Measurements from ENCODE around the gene CELF4.

The CELF4 gene

DNA sequence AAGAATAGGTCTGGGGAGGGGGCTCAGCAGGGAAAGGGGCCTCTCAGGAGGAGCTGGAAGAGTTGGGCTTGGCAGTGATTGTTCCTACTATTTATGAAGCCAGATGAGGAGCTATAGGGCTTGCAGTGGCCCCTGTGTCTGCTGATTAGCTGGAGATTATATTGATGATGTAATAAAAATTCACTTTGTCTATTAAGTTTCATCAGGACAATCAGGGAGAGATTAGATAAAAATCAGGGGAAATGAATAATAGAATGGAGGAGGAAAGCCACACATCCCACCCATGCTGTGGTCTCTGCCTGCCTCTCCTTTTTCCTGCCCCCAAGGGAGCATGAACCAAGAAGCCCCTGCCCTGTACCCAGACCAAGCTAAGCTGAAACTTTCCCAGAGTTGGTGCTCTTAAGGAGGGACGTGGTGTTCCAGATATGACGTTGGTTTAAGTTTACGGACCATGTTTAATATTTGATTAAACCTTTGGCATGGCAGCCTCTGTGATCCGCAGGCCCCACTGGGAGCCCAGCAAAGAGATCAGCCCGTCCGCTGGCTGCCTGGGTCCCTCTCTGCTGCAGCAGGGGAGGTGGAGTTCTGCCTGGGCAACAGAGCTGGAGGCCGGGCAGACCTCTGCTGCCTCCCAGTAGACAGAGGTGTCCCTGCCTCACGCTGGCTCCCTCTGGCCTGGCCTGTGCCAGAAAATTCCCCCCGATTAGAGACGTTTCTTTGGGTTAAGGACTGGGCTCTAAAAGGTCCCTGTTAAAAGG lies 15.3 kb downstream of the CELF4 start:
- DNase-seq (ENCODE audit: low read depth), result no peak
- TF ChIP-seq, protein P1, sequence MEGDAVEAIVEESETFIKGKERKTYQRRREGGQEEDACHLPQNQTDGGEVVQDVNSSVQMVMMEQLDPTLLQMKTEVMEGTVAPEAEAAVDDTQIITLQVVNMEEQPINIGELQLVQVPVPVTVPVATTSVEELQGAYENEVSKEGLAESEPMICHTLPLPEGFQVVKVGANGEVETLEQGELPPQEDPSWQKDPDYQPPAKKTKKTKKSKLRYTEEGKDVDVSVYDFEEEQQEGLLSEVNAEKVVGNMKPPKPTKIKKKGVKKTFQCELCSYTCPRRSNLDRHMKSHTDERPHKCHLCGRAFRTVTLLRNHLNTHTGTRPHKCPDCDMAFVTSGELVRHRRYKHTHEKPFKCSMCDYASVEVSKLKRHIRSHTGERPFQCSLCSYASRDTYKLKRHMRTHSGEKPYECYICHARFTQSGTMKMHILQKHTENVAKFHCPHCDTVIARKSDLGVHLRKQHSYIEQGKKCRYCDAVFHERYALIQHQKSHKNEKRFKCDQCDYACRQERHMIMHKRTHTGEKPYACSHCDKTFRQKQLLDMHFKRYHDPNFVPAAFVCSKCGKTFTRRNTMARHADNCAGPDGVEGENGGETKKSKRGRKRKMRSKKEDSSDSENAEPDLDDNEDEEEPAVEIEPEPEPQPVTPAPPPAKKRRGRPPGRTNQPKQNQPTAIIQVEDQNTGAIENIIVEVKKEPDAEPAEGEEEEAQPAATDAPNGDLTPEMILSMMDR (conservative IDR thresholded peaks at IDR 0.05; ENCODE audit: low read length), result no peak
- no peak overlapping the region for H3K4me3 ChIP-seq (ENCODE audit: low read length)

DNA sequence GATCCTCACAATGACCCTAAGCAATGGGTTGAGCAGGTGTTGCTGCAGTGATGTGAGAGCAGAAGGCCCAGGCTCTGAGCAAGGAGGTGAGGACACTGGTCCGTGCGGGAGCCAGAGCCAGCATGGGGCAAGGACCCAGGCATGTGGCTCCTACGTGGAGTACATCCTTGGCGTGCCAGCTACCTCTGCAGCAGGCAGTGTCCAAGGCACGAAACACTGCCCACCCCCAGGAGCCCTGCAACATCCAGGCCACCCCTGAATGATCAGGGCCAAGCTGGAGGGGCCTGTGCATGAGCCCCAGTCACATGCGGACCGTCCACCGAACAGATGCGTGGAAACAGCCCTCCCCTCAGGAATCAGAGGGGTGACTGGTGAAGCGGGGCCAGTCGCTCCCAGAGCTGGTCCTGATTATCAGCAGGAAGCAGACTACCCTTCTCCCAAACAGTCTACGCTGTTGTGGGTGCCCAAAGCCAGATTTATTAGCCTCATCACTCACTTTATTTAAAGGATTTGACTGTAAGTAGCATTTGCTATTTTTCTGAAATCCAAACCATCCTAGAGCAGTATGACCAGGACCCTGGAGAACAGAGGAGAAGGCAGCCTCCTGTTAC lies 16.8 kb downstream of the CELF4 start:
- TF ChIP-seq, protein P1 (conservative IDR thresholded peaks at IDR 0.05; ENCODE audit: low read length), result no peak
- no peak for DNase-seq (ENCODE audit: low read depth)
- H3K4me3 ChIP-seq (ENCODE audit: low read length), result no peak overlapping the region

DNA sequence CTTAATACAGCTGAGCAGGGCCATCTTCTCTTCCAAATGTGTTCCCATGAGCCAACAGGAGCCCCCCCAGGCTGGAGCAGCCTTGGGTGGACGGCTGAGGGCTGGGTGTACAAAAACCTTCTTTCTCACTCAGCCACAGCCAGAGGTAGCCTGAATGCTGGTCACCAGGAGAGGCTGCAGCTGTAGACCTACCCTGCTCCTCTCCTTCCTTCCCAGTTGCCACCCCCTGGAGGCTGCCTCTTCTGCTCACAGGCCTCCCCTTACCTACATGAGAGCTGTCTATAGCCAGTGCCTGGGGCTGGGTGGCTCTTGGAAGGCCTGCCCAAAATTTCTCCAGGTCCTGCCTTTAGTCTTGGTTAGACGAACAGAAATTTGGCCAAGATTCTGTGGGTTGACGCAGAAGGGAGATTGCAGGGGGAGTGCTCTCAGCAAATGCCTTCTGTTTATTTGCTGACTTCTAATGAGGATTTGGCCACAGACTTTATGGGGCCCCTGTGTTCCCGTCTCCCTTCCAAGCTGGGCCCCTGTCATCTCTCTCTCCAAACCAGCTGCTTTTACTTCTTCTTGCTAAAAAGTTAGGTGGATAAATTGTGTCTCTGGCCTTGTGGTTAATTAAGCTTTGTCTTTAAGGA lies 18.3 kb downstream of the CELF4 start:
- no peak for DNase-seq (ENCODE audit: low read depth)
- TF ChIP-seq, protein P1 (conservative IDR thresholded peaks at IDR 0.05; ENCODE audit: low read length), result no peak
- no peak overlapping the region for H3K4me3 ChIP-seq (ENCODE audit: low read length)

DNA sequence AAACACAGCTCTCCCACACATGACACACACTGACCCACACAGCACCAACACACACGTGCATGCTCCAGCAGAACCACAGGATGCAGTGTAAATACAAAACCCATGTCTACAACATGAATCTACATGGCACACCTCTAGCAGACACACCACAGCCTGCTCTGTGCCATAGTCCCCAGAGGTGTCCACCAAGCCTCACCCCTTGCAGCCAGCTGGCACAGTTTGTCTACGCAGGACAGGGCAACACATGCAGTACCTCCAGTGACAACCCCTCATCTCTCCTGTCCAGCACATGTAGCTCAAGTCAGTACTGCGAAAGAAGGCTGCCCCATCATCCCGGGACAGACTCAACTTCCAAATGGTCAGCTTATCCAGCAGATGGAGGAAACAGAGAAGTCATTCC lies 18.9 kb downstream of the CELF4 start:
- TF ChIP-seq, protein P1 (conservative IDR thresholded peaks at IDR 0.05; ENCODE audit: low read length), result no peak
- no peak for DNase-seq (ENCODE audit: low read depth)
- no peak overlapping the region for H3K4me3 ChIP-seq (ENCODE audit: low read length)

DNA sequence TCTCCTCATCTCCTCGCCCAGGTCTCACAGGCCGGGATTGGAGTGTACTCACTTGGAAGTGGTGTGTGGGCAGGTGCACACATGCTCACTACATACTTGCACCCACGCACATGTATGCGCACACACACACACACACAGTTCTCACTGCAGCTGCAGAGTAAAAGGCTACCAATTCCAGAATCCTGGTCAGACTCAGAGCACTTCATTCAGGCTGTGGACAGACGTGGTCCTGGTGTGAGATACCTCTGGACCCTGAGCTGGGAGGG lies 19.4 kb downstream of the CELF4 start:
- H3K4me3 ChIP-seq (ENCODE audit: low read length), result no peak overlapping the region
- no peak for DNase-seq (ENCODE audit: low read depth)
- TF ChIP-seq, protein P1 (conservative IDR thresholded peaks at IDR 0.05; ENCODE audit: low read length), result no peak

DNA sequence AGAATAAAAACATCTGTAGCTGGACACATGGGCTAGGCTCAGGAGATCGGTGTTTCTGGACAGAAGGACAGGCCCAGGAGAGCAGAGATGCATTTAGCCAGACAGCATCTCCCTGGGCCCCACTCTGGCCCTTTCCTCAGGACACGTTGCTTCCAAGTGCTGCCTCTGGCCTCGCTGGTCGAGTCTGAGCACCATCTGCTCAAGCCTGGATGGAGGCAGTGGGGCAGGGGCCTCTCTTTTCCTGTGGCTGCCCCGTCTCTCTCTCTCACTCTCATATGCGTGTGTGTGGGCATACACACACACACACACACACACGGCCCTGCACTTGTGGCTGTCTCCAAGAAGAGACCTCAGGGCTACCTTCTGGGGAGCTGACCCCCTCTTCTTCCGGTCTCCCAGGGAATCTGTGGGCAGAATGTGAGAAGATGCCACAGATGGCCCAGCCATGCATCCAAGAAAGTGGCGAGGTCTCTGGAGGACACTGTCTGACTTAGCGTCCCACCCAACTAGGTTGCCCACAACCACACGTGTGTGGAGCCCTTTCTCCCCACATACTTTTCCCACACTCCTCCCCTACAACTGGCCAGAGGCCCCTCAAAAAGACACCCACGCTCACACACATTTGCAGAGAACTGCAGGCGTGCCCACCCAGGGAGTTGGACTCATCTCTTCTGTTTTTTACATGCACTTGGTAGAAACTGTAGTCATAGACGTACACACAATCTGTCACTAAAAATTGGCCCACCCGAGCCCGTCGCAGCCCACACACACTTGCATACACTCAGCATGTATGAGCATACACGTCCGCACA lies 19.9 kb downstream of the CELF4 start:
- H3K4me3 ChIP-seq (ENCODE audit: low read length), result no peak overlapping the region
- TF ChIP-seq, protein P1 (conservative IDR thresholded peaks at IDR 0.05; ENCODE audit: low read length), result no peak
- no peak for DNase-seq (ENCODE audit: low read depth)

Measured in AG10803 (cell line).